ENCODE results near the gene IFNL1.
"Not testable (repeated sequence)": the region's sequence is repeated elsewhere in the genome, so short reads cannot be mapped to it uniquely, and the experiment has no call there.

Gene IFNL1

DNA sequence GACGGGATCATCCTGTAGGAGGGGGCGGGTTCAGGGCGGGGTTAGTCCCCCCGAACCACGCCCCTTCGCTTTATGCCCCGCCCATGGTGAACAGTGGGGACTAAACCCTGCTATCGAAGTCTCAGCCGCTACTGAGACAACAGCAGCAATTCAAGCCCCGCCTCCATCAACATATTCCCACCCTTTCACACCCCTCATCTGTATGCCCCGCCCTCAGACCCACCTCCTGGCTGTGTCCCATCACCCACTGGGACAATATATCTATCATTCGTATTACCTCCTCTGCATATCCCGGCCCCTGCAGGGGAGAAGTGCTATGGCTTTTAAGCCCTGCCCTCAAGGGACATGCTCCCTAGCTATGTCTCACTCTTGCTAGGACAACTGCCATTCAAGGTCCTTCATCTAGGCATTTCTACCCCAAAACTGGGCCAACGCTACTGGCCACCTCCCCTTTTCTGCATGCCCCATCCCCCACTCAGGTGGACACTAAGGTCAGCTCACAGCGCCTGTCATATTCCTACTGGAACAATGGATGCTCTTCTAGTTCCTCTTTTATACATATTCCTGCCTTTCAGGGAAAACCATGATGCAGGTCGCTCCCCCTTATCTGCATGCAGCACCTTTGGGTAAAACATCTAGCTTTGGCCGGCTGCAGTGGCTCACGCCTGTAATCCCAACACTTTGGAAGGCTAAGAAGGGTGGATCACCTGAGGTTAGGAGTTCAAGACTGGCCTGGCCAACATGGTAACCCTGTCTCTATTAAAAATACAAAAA, 12.5 kb downstream of the IFNL1 start:
- DNase-seq (ENCODE audit: low spot score) = no peak

DNA sequence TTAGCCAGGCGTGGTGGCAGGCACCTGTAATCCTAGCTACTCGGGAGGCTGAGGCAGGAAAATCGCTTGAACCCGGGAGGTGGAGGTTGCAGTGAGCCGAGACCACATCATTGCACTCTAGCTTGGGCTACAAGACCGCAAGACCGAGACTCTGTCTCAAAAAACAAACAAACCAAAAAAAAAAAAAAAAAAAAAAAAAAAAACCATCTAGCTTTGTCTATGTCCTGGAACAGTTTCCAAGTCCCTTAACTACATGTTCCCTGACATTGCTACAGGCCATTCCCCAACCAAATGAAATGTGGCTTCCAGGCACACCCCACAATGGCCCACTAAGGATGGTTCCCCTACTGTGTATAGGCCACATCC, 13.1 kb downstream of the IFNL1 start:
- DNase-seq (ENCODE audit: low spot score) = not testable (repeated sequence)

DNA sequence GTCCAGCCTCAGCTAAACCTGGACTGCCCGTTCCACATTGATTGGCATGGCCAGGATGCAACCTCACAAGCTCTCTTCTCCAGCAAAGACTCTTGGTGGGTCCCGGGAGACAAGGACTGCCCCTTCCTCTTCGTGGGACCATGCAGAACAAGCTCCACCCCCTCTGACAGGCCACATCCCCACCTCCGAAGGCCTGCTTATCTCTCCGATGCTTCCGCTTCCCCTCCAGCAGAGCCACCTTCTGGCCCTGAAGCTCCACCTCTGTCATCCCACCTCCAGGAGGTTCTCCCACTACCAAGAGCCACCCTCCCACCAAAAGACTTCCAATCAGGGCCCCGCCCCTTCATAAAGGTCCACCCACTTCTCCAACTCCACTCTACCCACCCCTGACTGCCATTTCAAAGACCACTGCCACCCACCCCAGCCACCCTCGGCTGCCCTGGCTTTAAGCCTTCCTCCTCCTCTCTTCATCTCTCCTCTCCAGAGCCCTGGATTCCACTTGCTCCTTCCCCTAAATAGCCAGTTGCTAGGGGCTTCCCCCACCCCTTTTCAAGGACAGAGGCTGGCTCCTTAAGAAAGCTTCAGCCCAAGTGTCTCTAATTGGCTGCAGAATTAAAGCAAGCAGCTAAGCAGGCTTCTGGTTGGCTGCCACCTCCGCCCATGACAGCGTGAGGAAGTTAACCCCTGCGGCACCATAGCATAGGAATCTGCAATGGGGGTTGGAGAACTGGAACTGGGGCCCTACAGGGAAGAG, 14.5 kb downstream of the IFNL1 start:
- DNase-seq (ENCODE audit: low spot score) = no peak

DNA sequence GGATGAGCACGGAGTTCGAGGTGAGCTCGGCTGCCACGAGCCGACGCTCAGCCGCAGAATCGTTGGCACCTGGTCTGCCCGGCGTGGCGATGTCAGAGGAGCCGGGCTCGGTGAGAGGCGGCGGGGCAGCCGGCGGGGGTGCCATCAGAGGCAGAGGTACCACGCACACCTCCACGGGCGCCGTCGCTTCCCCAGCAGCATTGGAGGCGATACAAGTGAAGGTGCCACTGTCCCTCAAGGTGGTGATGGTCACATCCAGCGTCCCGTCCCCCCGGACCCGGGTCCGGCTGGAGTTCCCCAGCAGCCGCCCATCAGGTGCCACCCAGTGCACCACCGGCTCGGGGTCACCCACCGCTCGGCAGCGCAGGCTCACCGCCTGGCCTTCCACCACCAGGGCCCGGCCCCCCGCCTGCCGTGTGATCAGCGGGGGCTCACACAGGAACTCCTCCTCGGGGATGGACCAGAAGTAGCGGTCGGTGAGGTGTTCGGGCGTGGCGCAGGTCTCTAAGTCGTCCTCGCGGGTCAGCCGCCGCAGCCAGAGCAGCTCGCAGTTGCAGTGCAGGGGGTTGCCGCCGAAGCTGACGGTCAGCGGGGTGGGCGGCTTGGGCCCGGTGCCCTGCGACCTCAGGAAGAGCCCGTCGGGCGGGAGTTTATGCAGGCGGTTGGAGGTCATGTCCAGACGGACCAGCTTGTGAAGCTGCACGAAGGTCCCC, 18.0 kb downstream of the IFNL1 start:
- DNase-seq (ENCODE audit: low spot score) = no peak

DNA sequence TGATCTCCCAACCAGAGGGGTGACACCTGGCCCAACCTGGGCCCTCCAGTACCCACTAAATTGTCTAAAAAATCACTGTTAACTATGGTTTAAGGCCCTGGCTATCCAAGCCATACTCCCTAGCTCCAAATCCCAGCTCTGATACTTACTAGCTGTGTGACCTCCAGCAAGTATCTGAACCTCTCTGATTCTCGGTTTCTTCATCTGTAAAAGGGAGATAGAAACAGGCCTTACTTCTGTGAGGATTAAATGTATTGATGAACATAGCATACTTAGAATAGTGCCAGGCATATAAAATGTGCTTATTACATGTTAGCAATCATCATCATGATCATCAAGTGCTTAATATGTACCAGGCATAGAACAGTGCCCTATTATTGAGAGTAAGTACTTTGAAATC, 19.7 kb downstream of the IFNL1 start:
- DNase-seq (ENCODE audit: low spot score) = no peak

DNA sequence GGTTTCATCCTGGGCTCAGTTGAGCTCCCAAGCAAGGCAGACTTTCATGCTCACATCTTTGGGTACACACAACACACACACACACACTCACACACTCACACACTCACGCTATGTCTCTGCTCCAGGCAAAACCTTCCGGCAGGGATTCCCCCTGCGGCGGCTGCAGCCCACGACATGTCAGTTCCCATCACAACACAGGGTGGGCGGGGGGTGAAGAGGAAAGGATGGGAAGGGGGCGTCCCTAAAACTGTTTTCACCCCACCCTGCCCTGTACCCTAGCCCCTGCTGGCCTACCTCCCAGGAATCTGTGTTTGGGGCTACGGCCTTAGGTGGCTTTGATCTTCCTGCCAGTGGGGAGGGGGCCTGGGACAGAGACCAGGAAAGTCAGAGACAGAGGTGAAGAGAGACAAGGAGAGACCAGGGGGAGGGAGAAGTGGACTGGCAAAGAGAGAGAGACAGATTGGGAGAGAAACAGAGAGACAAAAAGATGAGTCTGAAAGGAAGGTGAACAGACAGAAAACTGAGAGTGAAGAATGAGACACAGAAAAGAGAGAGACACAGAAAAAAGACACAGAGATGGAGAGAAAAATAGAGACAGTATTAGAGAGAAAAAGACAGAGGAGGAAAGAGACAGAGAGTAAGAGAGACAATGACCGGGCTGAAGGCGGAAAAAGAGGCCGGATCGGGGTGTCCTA, 20.6 kb downstream of the IFNL1 start:
- DNase-seq (ENCODE audit: low spot score) = no peak

DNA sequence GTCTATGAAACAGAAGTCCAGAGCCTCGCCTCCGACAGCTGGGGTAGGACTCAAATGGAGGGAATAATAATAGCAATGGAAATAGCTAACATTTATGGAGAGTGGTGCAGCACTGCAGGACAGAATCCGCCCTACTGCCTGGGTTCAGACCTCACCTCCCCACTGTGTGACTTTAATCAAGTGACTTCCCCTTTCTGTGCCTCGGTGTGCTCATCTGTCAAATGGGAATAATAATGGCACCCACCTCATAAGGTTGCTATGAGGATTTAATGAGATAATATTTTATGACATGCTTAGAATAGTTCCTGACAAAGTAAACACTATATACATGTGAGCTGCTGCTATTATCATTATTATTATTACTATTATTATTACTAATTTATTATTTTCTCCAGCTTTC, 21.3 kb downstream of the IFNL1 start:
- no peak for DNase-seq (ENCODE audit: low spot score)

DNA sequence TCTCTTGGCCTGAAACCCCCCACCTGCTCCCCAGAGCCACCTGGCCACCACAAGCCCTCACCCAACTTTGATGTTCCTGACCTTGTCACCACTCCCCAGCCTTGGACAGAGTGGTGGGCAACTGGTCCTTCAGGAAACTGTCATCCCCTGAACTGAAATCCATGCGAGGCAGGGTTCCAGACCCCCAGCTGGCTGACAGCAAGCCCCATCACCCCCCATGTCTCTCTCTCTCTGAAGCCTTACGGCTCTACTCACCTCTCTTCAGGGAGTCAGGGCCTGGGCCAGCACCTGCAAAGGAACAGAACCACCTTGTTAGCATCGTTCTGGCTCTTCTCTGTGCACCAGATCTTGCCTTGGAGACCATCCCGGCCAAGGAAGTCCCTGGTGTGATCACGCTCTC, 21.9 kb downstream of the IFNL1 start:
- DNase-seq (ENCODE audit: low spot score) = no peak

DNA sequence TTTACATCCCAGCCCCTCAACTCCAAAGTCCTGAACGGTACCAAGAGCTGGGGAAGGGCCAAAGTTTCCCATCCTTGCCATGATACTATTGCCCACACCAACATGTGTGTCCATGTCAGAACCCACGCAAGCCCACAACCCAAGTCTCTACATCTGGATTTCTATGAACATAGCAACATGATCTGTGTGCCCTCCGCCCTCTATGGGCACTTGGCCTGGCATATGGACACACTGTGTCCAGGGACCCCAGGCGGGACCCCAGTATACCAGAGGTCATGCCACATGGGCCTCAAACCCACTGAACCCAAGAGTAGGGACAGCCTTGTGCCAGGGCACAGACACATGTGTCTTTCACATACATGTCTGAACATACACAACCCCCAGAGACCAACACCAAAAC, 22.5 kb downstream of the IFNL1 start:
- no peak for DNase-seq (ENCODE audit: low spot score)

DNA sequence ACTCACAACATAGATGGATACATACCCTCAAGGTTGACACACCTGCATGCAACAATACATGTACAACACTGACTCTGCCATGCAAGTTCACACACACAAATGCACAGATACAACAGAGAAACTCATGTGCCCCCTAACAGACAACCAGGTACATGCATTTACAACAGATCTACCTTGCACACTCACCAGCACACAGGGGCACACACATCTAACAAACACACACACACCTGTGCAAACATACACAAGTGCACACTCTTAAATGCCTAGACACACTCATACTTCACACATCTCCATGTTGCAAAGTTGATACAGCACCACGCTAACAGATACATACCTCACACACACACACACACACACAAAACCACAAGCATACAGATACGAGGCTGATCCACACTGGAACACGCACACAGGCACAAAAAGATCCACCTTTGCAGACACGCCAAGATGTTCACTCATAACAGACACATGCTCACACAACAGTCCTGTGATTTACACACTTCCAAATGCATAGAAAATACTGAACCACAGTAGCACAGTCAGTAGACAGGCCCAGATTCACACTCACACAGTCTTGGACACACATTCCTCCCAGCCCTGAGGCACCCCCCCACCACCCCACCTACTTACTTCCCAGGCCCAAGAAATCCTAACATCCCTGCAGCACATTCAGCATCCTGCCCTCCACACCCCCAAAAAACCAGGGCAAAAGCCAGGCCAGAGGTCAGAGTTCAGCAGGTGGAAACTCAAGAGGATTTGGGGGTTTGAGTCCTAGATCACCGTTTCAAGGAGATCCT, 23.1 kb downstream of the IFNL1 start:
- DNase-seq (ENCODE audit: low spot score) = no peak

DNA sequence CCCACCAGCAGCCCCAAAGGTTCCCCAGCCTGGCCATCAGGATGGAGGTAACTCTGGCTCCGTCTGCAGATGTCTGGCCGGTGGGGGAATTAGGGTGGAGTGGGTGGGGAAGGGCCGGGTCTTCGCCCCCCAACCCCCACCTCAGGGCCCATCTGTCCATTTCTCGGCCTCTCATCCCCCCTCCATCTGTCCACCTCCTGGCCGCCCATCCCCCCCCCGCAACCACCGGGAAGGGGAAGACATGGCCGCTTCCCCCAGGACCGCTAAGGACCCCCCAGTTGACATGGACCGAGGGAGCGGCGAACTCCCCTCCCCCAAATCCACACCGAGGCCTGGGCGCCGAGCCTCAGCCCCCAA, 23.7 kb downstream of the IFNL1 start:
- no peak for DNase-seq (ENCODE audit: low spot score)

DNA sequence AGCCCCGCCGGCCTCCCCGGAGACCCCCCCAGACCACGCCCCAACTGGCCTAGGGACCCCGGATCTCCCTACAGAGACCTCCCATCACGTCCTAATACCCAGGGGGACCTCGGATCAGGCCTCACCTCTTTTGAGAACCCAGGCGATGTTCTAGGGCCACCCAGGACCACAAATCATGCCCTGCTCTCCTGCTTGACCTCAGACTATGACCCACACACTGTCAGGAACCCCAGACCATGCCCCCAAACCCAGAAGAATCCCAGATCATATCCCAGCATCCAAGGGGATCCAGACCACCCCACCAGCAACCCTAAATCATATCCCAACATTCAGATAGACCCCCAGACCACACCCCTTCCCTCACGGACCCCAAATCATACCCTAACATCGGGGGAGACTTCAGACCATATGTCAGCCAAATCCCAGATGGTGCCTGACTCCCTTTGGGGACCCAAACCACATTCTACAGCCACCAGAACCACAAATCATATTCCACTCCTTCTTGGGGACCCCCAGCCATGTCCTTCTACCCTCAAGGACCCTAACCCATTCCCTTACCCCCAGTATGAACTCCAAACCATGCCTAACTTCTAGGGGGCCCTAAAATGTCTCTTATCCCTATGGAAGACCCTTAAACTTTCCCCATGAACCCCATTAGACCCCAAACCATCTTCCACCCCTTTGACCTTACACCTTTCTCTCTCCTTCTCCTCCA, 25.1 kb downstream of the IFNL1 start:
- DNase-seq (ENCODE audit: low spot score) = no peak

DNA sequence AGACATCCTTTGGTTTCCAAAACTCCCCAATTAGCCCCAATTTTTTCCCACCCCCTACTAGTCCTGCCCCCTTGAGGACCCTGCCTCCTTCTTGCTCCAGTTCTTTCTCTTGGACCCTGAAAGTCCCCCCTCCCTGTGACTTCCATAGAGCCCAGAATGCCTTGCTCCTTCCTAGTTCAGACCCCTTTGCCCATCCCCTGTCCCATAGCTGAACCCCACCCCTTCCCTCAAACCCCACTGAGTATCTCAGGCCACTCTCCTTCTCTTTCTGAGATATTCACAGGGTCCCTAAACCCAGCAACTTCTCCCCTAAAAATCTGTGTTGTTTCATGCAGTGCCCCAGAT, 25.6 kb downstream of the IFNL1 start:
- no peak for DNase-seq (ENCODE audit: low spot score)

DNA sequence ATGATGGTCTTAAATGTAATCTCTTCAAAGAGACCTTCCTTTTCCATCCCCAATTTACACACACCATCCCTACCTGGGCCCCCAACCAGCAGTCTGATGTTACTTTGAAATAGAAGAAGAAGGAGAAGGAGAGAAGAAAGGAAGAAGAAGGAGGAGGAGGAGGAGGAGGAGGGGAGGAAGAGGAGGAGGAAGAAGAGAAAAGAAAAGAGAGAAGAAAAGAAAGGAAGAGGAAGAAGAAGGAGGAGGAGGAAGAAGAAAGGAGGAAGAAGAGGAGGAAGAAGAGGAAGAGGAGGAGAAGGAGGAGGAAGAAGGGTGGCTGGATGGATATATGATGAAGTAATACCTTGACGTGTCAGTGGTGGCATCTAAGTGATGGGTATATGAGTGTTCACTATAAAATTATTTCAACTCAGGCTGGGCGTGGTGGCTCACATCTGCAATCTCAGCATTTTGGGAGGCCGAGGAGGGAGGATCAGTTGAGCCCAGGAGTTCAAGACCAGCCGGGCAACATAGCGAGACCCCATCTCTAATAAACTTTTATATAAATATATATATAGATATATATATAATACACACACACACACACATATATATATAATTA, 28.1 kb downstream of the IFNL1 start:
- no peak for DNase-seq (ENCODE audit: low spot score)

DNA sequence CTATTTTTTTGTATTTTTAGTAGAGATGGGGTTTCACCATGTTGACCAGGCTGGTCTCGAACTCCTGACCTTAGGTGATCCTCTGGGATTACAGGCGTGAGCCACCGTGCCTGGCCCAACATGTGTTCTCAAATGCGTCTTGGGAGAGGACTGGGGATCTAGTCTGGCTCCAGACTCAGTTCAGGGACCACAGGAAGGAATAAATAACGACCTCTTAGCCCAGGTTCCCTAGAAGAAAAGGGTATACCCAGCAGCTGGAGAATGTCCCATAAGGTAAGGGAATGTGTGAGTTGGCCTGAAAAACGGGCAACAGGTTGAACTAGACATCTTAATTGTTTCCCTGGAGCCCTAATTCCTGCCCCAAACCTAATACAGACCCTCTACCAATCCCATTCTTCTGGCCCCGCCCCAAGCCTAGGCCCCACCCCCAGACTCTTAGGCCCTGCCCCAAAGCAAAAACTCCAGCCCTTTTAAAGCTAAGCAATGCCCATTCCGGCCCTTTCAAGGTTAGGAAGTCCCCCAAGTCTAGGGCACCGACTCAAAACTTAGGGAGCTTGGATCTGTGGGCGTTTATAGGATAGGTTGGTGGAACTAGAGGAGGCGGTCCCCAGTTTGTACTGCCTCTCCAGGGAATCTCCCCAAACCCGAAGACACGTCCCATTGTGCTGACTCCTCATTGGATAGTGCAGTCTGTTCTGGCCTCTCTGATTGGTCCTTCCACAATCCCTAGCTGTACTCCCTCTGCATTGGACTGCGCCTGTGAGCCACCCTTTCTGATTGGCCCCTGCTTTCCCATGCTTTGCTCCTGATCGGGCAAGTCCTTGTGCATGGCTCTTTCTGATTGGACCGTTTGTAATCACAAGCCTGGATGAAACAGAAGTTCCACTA, 29.8 kb downstream of the IFNL1 start:
- DNase-seq (ENCODE audit: low spot score) = no peak

DNA sequence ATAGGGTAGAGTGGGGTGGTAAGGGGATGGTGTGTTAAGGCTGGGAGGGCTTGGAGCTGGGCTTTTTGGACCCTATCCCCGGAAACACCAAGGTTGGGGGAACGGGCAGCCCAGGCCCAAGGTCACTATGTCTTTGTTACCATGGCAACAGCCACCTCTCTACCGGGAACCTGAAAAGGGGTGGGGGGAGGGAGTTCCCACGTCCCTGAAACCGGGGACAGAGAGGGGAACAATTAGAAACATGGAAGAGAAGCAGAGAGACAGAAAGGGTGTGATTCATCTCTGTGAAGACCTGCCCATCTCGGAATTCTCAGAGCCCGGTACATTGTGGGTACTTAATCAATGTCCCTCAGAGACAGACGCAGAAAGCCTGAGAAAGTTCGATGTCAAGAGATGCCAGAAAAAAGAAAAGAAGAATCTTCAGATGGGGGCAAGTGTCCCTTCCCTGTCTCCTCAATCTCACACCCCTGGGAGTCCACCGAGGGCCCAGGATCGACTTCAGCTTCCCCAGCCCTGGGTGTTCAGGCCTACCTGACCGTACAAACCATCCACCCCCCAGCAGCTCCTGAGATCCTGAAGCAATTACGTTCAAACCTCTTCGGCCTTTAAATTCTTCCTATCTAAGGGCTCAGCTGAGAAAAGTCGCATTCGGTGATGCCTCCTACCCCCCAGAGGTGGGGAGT, 31.3 kb downstream of the IFNL1 start:
- no peak for DNase-seq (ENCODE audit: low spot score)

DNA sequence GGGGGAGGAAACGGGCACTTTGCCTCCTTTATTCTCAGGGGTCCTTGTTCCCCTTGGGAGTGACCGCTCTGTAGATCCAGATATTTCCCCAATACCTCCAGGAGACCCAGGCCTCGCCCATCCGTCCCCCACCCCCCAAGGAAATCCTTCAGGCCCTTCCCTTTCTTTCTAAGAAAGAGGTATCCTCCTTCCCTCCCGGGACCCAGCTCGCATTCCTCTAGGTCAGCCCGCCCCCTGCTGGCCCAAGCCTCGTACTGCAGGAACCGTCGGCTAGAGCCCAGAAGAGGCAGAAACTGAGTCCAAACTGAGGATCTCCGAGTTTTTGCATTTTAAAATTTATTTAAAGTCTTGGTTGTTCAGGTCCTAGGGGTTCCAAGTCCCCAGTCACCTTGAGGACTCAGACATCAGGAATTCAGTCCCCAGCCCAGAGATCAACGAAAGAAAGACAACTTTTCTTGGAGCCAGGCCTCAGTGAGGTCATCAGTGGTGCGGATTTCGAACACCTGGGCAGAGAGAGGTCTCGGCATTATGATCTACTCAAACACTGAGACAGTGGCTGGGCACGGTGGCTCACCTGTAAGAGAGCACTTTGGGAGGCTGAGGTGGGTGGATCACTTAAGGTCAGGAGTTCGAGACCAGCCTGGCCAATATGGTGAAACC, 32.0 kb downstream of the IFNL1 start:
- DNase-seq (ENCODE audit: low spot score) = peak; percentile 74

DNA sequence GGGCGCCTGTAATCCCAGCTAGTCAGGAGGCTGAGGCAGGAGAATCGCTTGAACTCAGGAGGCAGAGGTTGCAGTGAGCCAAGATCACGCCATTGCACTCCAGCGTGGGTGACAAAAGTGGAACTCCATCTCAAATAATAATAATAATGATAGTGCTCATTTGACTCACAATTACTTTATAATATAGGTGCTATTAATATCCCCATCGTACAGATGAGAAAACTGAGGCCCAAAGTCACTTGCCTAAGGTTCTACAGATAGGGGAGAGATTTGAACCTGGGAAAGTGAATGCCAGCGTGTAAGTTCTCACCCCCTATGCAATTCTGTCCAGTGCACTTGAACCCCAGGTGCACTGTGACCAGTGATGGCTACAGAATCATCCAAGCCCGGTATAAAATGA, 33.7 kb downstream of the IFNL1 start:
- no peak for DNase-seq (ENCODE audit: low spot score)

DNA sequence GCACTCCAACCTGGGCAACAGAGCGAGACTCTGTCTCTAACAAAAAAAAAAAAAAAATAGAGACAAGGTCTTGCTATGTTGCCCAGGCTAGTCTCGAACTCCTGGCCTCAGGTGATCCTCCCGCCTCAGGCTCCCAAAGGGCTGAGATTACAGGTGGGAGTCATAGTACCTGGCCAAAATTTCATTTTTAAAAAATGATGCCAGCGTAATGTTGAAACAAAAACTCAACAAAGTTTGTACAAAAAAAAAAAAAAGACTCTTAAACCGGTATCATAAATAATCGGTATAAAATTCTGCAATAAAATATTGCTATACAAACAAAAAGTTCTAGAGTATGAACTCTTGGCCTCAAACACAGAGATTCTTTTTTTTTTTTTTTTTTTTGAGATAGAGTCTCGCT, 36.1 kb downstream of the IFNL1 start:
- DNase-seq (ENCODE audit: low spot score) = no peak

Data from LoVo (cell line).